Ishikawa (cell line): ENCODE data around the gene CGN.

Experiments
- CEBPB ChIP-seq: IDR thresholded peaks from 2 replicates; pipeline ENCODE4 v1.6.1; 2012
- CREB1 ChIP-seq: IDR thresholded peaks from 2 replicates; pipeline ENCODE4 v1.6.1; 2012; ENCODE audit warnings: low read depth
- EGR1 ChIP-seq: IDR thresholded peaks from 2 replicates; pipeline ENCODE4 v1.6.1; 2012
- EP300 ChIP-seq: IDR thresholded peaks from 2 replicates; pipeline ENCODE4 v1.6.1; 2012; ENCODE audit warnings: borderline replicate concordance
- FOXM1 ChIP-seq: IDR thresholded peaks from 2 replicates; pipeline ENCODE4 v1.6.1; 2012; ENCODE audit warnings: low read depth, borderline replicate concordance
- MAX ChIP-seq: IDR thresholded peaks from 2 replicates; pipeline ENCODE4 v1.6.1; 2012
- NFIC ChIP-seq: IDR thresholded peaks from 2 replicates; pipeline ENCODE4 v1.6.1; 2012
- RAD21 ChIP-seq: IDR thresholded peaks from 2 replicates; pipeline ENCODE4 v1.6.1; 2012; ENCODE audit warnings: low read depth
- REST ChIP-seq: IDR thresholded peaks from 2 replicates; pipeline ENCODE4 v1.6.1; 2012; ENCODE audit warnings: low read depth, mild to moderate bottlenecking
- TAF1 ChIP-seq: IDR thresholded peaks from 2 replicates; pipeline ENCODE4 v1.6.1; 2012; ENCODE audit warnings: low read depth, mild to moderate bottlenecking
- TCF12 ChIP-seq: IDR thresholded peaks from 2 replicates; pipeline ENCODE4 v1.6.1; 2012; ENCODE audit warnings: low read depth
- TEAD4 ChIP-seq: IDR thresholded peaks from 2 replicates; pipeline ENCODE4 v1.6.1; 2012
- USF1 ChIP-seq: IDR thresholded peaks from 2 replicates; pipeline ENCODE4 v1.6.1; 2012
- YY1 ChIP-seq: IDR thresholded peaks from 2 replicates; pipeline ENCODE4 v1.6.1; 2012; ENCODE audit warnings: low read depth
- ZBTB7A ChIP-seq: IDR thresholded peaks from 2 replicates; pipeline ENCODE4 v1.6.1; 2012; ENCODE audit warnings: low read depth

CGN gene

GRCh38 chr1:151534662-151535278, 23.6 kb downstream of the CGN start:
- 0 out of 2 replicates have a peak, but pooled peaks have one; percentile 43 for TF ChIP-seq YY1
- peak; percentile 93 for TF ChIP-seq RAD21
- TF ChIP-seq CREB1 = no peak

- no peak for TF ChIP-seq REST
- no peak for TF ChIP-seq CEBPB
- TF ChIP-seq TAF1 = no peak
- no peak for TF ChIP-seq YY1
- no peak for TF ChIP-seq TCF12
- no peak for TF ChIP-seq ZBTB7A
- no peak for TF ChIP-seq FOXM1
- no peak for TF ChIP-seq NFIC
- no peak for TF ChIP-seq EGR1
- TF ChIP-seq USF1 = no peak
- no peak for TF ChIP-seq CREB1
- TF ChIP-seq TEAD4 = no peak
Observed at GRCh38 chr1:151535326-151536271, 24.4 kb downstream of the CGN start.

- TF ChIP-seq NFIC (no peak), RAD21 (no peak), CREB1 (no peak), REST (no peak), TAF1 (no peak), FOXM1 (no peak), CEBPB (no peak), MAX (no peak), TEAD4 (no peak), TCF12 (no peak), YY1 (no peak), EGR1 (no peak), USF1 (no peak)
Observed at GRCh38 chr1:151536499-151536898, 25.3 kb downstream of the CGN start.

- TF ChIP-seq YY1 = no peak
- no peak for TF ChIP-seq ZBTB7A
- TF ChIP-seq EP300 = peak; percentile 27; the same call in 1 of the 2 replicates
- TF ChIP-seq TEAD4 = peak; percentile 54
- 0 out of 2 replicates have a peak, but pooled peaks have one; percentile 26 for TF ChIP-seq TCF12
- no peak for TF ChIP-seq NFIC
- TF ChIP-seq CEBPB = peak; percentile 50; the same call in 1 of the 2 replicates
Observed at GRCh38 chr1:151537112-151537511, 25.9 kb downstream of the CGN start.

- TF ChIP-seq RAD21 (peak; percentile 20; the same call in 1 of the 2 replicates), MAX (peak; percentile 58), ZBTB7A (no peak), USF1 (no peak), NFIC (peak; percentile 96), EP300 (peak; percentile 81), TCF12 (peak; percentile 92), CEBPB (no peak), YY1 (0 out of 2 replicates have a peak, but pooled peaks have one; percentile 12), CREB1 (0 out of 2 replicates have a peak, but pooled peaks have one; percentile 26), FOXM1 (peak; percentile 83), TEAD4 (peak; percentile 50; the same call in 1 of the 2 replicates)
Observed at GRCh38 chr1:151539321-151540020, 28.3 kb downstream of the CGN start.
